GM19035 (cell line): ENCODE data around the gene SMG9.

Experiments
- ATAC-seq: cut with Tn5 transposase; IDR thresholded peaks from one replicate; pipeline ENCODE4 v1.9.1; 2021; ENCODE audit not compliant: unreplicated experiment

SMG9 gene

DNA sequence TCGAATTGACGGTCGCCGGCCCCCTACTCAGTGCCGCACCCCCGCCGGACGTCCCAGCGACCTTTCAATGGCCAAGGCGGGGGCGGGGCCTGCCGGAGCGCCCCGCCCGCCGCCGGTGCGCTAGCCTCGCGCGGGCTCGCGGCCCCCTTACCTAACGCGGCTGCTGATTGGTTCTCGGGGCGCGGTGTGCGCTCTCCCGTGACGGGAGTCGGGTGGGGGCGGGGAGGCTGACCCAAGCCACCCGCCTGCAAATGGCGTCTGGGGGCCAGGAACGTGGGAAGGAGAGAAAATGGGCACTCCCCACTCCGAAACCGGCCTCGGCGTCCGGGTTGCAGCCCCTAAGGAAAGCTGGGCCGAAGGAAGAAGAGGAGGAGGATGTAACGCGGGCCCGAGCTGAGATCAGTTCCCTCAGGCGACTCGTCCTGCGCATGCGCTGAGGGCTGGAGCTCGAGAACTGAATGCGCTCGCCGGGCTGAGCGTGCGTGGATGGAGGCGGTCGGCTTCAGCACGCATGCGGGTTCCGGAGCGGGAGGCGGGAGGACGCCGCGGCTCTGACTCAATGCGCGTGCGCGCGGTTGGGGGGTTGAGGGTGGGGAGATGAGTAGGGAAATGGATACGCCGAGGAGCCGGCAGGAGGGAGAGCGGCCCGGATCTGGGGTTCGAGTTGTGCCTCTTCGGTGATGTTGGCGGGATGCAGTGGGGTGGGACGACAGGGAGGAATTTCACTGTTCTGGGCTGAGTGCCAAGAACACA, at the start of gene SMG9:
SMG9 (minus strand) TSS at position 460 of the 753 bp plus-strand sequence. CDS start 4,221 bp downstream, outside the sequence.
- ATAC-seq, result peak; percentile 59

- ATAC-seq, result no peak
Measured at GRCh38 chr19:43804432-43804831, 49.7 kb upstream of the SMG9 start.

DNA sequence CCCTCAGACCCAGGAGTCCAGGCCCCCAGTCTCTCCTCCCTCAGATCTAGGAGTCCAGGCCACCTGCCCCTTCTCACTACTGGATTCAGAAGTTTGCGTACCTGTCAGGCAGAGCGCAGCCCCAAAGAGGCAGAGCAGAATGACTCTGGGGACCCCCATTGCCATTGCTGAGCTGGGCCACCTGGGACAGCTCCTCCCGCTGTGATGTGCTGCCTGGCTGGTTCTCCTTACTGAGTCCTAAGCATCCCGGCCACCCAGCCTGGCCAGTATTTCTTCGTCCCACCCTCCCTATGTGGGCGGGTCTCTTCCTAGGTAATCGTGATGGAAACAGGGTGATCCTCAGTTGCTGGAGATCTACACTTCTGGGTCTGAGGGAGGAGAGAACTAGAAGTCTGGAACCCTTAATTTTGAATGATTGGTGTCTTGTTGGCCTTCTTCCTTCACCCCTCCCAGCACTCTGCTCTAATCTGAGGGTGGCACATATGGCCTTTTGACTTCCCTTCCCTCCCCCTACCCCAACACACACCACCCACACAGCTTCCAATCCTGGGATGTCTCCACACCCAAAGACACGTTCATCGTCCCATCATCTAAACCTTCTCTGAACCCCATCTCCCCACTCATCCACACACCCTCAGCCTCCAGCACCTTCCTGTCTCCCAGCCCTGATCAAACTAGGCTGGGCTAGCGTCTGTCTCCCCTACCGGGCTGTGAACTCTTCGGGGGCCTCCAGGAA, 47.6 kb upstream of the SMG9 start, which contains the start of gene LYPD5:
LYPD5 (minus strand) TSS at position 232 of the 736 bp plus-strand sequence; CDS start at position 165, 67 bp downstream.
- no peak for ATAC-seq

DNA sequence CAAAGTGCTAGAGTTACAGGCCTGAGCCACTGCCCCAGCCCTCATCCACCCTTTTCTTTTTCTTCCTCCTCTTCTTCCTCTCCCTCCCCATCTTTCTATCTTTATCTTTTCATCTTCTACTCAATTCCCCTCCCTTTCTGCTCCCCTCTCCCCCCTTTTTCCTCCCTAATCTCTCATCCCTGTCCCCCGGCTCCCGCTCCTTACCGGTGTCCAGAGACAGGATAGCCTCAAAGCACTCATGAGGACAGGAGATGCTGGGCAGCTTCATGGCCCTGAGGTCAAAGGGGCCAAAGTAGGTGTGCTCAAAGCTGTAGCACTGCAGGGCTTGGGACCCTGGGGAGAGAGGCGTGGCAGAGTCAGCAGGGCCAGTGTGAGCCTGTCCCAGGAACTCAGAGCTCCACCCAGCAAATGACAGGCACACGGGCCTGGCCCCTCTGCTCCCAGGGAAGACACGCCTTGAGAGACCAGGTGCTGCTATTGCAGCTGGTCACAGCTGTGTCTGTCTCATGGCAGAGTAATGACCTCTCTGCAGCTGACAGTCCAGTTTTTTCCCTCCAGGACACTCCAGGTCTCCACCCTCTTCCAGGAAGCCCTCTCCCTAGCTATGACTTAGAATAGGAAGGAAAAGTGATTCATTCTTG, 44.9 kb upstream of the SMG9 start:
- ATAC-seq, result no peak

- no peak for ATAC-seq
Measured at GRCh38 chr19:43798546-43799409, 44.0 kb upstream of the SMG9 start.

GRCh38 chr19:43798026-43798545, 43.3 kb upstream of the SMG9 start:
- ATAC-seq, result no peak

- ATAC-seq, result no peak
Measured at GRCh38 chr19:43797556-43797955, 42.8 kb upstream of the SMG9 start.

GRCh38 chr19:43797118-43797517, 42.4 kb upstream of the SMG9 start:
- no peak for ATAC-seq

DNA sequence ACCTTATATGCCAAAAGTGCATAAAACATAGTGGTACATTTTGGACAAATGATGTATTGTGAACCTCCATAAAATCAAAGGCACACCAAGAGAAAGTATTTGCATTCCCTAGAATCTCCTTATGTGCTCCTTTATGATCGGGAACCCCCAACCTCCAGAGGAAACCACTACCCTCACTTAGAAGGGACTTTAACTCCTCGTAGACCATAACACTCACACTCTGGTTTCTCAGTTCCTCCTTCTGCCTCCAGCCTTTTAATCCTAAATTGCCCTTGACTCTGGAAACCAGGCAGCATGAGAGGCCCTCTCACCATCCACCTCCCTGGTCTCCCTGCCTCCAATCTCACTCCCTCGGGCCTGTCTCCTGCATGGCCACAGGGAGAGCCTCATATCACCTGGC, 35.8 kb upstream of the SMG9 start:
- ATAC-seq, result no peak

DNA sequence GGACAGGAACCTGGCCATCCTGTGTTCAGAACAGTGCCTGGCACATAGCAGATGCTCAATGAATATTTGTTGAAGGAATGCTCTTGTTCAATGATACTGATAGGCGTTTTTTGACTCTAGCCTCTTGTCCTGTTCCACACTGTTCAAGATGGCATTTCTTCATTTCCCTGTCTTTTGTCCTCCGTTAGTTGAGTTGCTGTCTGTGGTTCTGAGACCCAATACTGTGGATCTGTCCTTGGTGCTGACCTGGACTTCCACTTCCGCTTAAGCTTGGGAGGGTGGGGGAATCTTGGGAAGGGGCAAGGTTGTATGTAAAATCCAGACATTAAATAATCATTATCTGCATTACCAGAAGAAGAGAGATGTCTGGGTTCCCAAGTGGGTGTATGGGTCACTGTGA, 34.3 kb upstream of the SMG9 start:
- ATAC-seq, result no peak

DNA sequence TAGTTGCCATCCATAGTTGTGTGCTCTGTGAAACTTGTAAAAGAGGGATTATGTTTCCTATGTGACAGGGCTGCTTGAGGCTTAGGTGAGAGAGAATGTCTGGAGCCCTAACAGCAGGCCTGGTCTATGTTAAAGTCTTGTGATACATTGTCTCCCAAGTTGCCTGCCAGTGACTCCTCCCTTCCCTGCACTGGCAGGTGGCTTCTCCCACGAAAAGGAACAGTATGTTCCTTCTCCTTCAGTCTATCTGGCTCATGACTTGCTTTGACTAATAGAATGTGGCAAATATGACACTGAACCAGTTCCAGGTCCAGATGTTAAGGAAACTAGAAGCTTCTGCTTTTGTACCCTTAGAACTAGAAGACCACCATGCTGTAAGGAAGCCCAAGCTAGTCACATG, 31.9 kb upstream of the SMG9 start:
- ATAC-seq, result no peak

DNA sequence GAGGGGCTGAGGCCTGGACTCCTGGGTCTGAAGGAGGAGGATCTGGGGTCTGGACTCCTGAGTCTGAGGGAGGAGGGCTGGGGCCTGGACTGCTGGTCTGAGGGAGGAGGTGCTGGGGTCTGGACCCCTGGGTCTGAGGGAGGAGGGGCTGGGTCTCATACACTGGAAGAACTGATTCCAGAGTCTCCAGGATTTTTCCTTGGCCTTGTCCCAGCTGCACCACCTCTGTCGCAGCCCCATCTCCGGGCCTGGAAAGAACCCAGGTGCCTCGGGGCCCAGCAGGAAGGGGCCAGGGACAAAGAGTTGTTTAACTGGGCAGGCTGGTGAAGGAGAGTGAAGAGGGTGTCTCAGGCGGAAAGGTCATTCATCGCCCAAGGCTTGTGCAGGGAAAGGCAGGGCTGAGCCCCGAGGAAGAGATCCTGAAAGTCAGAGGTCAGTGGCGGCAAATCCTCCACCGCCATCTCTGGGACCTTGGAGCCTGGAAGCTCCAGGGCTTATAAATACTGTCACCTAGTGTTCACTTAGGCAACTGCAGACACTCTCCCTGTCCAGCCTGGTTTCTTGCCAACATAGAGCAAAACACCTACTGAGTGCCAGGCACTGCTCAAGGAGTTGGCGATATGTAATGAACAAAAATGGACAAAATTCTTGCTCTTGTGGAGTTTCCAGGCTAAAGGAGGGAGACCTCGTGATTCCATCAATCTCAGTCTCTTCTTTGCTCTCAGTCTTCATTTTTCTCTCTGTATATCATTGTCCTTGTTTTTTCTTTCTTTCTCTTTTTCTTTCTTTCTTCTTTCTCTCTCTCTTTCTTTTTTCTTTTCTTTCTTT, 30.4 kb upstream of the SMG9 start:
- ATAC-seq, result no peak

DNA sequence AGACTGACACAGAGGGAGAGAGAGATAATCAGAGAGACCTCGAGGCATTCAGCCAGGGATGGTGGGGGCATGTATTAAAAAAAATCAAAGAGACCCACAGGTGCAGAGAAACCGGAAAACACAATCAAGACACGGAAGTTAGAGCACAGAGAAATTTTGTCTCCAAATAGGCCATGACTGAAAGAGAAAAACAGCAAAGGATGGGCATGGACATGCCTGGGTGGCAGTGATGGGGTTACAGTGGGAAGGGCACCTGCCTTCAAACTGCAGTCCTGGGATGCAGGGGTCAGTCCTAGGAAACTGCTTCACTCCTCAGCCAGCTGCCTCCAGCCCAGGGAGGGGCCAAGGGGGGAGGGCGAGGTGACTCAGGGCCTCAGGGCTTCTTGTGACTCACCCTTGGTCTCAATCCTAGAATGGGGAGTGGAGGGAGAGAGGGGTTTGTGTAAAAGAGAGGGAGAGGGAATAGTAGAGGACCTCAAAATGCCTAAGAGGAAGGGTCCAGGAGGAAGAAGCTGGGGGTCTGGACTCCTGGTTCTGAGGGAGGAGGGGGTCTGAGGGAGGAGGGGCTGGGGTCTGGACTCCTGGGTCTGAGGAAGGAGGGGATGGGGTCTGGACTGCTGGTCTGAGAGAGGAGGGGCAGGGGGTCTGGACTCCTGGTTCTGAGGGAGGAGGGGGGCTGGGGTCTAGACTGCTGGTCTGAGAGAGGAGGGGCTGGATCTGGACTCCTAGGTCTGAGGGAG, 29.6 kb upstream of the SMG9 start:
- no peak for ATAC-seq

- ATAC-seq, result no peak
Measured at GRCh38 chr19:43783636-43784035, 28.9 kb upstream of the SMG9 start.

GRCh38 chr19:43782689-43783231, 28.0 kb upstream of the SMG9 start:
- ATAC-seq, result no peak

- ATAC-seq, result no peak
Measured at GRCh38 chr19:43782311-43782660, 27.5 kb upstream of the SMG9 start.

- ATAC-seq, result no peak
Measured at GRCh38 chr19:43781630-43782310, 27.0 kb upstream of the SMG9 start.
